Esophagus muscularis mucosa (tissue), 4 donors: ENCODE data around the gene BICRA. TPM values are rescaled to one million over a fixed set of nuclear protein-coding genes. Genes with fewer than 3 reads are reported as not detected.

Experiments
- DNase-seq: peaks from one replicate; pipeline ENCODE4 v3.0.0-alpha.2; 2017; ENCODE audit errors: extremely low spot score
- H3K27ac ChIP-seq, 4 donors: fragments of 200-600 bp; sonication (generic); replicated peaks in 1 of 4; 1 replicate in 3 of 4; 2 replicates in 1 of 4; pipeline ENCODE4 v1.5.1; 2016 to 2019; ENCODE audit warnings: mild to moderate bottlenecking in 1 of 4
- H3K27me3 ChIP-seq, 4 donors: fragments of 200-600 bp; sonication (generic); one replicate each; pipeline versions ENCODE4 v1.5.1 to v1.6.0; 2016 to 2019
- H3K36me3 ChIP-seq, 4 donors: fragments of 200-600 bp; sonication (generic); one replicate each; pipeline ENCODE4 v1.5.1; 2016 to 2019
- H3K4me1 ChIP-seq, 4 donors: fragments of 200-600 bp; sonication (generic); one replicate each; pipeline ENCODE4 v1.5.1; 2016 to 2019
- H3K4me3 ChIP-seq, 4 donors: fragments of 200-600 bp; sonication (generic); 1 replicate in 2 of 4; 2 replicates in 2 of 4; pipeline ENCODE4 v1.5.1; 2016 to 2019; ENCODE audit warnings: mild to moderate bottlenecking in 4 of 4, moderate library complexity in 1 of 4
- H3K9me3 ChIP-seq, 4 donors: fragments of 200-600 bp; sonication (generic); 1 replicate in 3 of 4; 2 replicates in 1 of 4; pipeline ENCODE4 v1.5.1; 2016 to 2019
- EP300 ChIP-seq: sonication (generic); formaldehyde crosslinking; IDR thresholded peaks from one replicate; pipeline ENCODE4 v1.6.1; 2017; ENCODE audit warnings: antibody characterized with exemption
- POLR2A ChIP-seq: fragments of 450-650 bp; IDR thresholded peaks from one replicate; pipeline ENCODE4 v1.6.1; 2017; ENCODE audit warnings: antibody characterized with exemption, moderate library complexity, mild to moderate bottlenecking, low read depth
- POLR2AphosphoS5 ChIP-seq, 2 donors: sonication (generic); formaldehyde crosslinking; IDR thresholded peaks; one replicate each; pipeline ENCODE4 v1.6.1; 2017; ENCODE audit warnings: antibody characterized with exemption in 2 of 2
- WGBS: methylation state at CpG from one replicate; pipeline ENCODE4 v1.1.5; 2018; 5-methylcytosine and 5-hydroxymethylcytosine counted together
- intact Hi-C: fragments of 100-400 bp; cut with DNase I; formaldehyde crosslinking; loops from one replicate; pipeline ENCODE4 v1.15.1; 2023
- total RNA-seq, 4 donors: library from RNA; depleted of rRNA; stranded (reverse); fragments of >200 nt; gene quantifications; one replicate each; pipeline versions ENCODE4 v1.1.0 to v1.2.1, GENCODE V29; 2016
- TF ChIP-seq, protein P1 (sequence below), 3 experiments: fragments of 200-600 bp in 2 of 3; fragments of 450-650 bp in 1 of 3; sonication (generic) in 2 of 3; IDR thresholded peaks; one replicate each; pipeline ENCODE4 v1.5.1; 2017 to 2019; ENCODE audit warnings: antibody characterized with exemption in 3 of 3, mild to moderate bottlenecking in 2 of 3, moderate library complexity in 1 of 3

BICRA gene
- total RNA-seq, 4 donors from 2014 or later = 10.9 to 15.0 (median 13.8) TPM

DNA sequence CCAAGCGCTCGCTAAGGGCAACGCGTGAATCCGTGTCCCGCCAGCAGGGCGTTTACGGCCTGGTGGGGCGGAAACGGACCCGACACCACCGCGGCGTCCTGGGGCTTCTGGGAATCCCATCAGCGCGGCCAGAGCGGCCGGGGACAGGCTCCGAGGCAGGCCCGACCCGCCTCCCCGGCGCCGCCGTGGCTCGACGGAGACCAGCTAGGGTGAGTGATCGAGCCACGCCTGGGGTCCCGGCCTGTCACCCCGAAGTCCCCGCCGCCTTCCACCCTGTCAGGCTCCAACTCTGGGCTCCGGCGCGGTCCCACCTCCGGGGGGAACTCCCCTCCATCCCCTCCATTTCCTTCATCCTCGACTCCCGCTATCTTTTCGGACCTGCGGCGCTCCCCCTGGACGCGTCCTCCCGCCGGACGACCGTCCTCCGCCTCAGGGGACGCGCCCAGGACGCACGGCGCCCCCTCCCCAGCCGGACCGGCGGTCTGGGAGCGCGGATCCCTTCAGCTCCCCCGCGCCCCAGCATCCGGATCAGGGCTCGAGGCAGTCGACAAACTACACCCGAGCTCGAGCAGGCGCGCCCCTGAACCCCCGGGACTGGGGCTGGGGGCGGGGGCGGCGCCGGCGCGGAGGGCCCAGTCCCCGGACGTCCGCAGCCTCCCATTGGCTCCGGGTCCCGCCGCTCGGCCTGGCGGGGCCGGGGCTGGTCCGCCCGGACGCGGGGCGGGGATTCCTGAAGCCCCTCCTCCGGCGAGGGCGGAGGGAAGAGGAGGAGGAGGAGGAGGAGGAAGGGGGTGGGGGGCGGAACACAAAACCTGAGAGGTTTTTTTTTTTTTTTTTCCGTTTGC is 638 bp upstream of the BICRA start:
- H3K27ac ChIP-seq = peak overlapping the region; percentile 97 to 100 (median 99)
- TF ChIP-seq, protein P1, sequence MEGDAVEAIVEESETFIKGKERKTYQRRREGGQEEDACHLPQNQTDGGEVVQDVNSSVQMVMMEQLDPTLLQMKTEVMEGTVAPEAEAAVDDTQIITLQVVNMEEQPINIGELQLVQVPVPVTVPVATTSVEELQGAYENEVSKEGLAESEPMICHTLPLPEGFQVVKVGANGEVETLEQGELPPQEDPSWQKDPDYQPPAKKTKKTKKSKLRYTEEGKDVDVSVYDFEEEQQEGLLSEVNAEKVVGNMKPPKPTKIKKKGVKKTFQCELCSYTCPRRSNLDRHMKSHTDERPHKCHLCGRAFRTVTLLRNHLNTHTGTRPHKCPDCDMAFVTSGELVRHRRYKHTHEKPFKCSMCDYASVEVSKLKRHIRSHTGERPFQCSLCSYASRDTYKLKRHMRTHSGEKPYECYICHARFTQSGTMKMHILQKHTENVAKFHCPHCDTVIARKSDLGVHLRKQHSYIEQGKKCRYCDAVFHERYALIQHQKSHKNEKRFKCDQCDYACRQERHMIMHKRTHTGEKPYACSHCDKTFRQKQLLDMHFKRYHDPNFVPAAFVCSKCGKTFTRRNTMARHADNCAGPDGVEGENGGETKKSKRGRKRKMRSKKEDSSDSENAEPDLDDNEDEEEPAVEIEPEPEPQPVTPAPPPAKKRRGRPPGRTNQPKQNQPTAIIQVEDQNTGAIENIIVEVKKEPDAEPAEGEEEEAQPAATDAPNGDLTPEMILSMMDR (IDR thresholded peaks at IDR 0.05) = peak; percentile 7 to 51 (median 26)
- TF ChIP-seq EP300 (no peak), POLR2AphosphoS5 (IDR thresholded peaks at IDR 0.05) (peak; percentile 84 to 90), POLR2A (peak; percentile 88)
- H3K27me3 ChIP-seq = no peaks in the 10 kb centered on the region
- no peaks in the 10 kb centered on the region for H3K36me3 ChIP-seq
- intact Hi-C loops = loop anchor here (2.0 to 5.0 kb wide), 2 partner anchors 89 to 91 kb away; partner anchors contain the start of gene NAPA
- peak overlapping the region; percentile 83 to 100 (median 92) for H3K4me3 ChIP-seq
- H3K4me1 ChIP-seq = peaks cover 35 to 49% (median 44%) of the 10 kb centered on the region in 4 donors
- DNase-seq = peak; percentile 96
- under 1% methylated on average over 18 of the region's 94 CpGs for whole genome bisulfite sequencing
- H3K9me3 ChIP-seq = no peaks in the 10 kb centered on the region

DNA sequence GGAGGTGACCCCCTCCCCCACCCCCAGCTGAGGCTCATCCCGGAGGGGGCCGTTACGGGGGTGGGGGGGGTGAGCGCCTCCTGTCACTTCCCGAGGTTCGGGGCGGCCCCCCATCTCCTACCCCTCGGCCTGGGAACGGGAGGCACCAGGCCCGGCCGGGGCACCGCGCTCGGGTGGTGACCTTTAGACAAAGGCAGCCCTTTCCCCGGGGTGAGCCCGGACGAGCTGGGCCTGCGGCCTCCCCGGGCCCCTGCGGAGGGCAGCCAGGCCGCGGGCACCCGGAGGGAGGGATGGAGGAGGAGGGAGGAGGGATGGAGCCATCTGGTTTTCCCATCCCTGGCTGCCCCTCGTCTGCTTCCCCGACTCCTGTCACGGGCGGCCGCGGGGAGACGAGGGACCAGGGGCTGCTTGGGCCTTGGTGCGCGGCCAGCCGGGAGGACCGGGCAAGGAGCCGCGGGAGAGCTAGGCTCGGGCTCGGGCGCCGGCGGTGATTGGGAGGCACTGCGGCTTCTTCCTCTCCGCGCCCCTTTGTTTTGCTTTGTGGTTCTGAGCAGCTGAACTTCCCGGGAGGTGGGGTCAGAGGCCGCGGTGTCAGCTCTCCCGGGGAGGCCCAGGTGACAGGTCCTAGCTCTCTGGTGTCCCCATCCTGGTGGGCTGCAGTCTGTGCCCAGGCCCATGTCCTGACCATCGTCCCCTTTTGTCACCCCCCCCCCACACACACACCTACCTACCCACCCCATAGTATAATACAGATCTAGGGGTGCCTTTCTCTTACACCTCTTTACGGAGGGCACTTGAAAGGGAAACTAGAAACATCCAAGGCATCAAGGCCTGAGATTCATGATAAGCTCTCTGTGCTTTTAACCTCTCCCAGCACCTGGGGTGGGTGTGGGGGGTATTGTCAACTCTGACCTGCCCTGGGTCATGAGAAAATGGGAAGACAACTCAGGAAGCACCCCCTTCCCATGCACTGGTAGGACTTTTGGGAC is 1.3 kb downstream of the BICRA start:
- no peaks in the 10 kb centered on the region for H3K9me3 ChIP-seq
- H3K27me3 ChIP-seq = no peaks in the 10 kb centered on the region
- intact Hi-C loops = loop anchor here (2.0 to 5.0 kb wide), 3 partner anchors 57 to 93 kb away; partner anchors contain the start of gene NAPA
- DNase-seq = no peak
- WGBS = 0% methylated on average over 10 of the region's 50 CpGs
- H3K4me1 ChIP-seq = peaks cover 38 to 66% (median 57%) of the 10 kb centered on the region in 4 donors
- TF ChIP-seq POLR2AphosphoS5 (IDR thresholded peaks at IDR 0.05) (peak; percentile 7 to 40), POLR2A (peak; percentile 18), EP300 (no peak)
- TF ChIP-seq, protein P1 (IDR thresholded peaks at IDR 0.05) = peak in 1 of 3 experiments; percentile 6
- peaks cover 0 to 6% (median 0%) of the 10 kb centered on the region in 4 donors for H3K36me3 ChIP-seq
- peak overlapping the region; percentile 97 to 100 (median 99) for H3K27ac ChIP-seq
- H3K4me3 ChIP-seq = peak overlapping the region; percentile 83 to 100 (median 92)

DNA sequence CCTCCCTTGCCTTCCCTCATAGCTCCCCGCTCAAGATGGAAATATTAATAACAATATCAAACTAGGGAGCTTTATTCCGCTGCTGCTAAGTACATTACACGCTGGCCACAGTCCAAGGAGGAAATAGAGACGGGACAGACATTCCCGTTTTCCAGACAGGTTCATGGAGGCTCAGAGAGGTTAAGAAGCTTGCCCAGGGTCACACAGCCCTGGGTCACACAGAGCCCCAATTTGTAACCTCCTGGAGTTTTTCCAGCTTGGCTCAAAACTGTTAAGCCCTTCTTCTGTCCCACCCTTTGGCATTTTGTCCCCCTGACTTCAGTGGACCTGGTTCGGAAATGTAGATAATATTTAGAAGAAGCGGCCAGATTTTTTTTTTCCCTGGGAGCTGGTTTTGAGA is 2.0 kb downstream of the BICRA start:
- no peak for DNase-seq
- Histone ChIP-seq H3K36me3 (peaks cover 0 to 7% (median 0%) of the 10 kb centered on the region in 4 donors), H3K27me3 (no peaks in the 10 kb centered on the region), H3K4me3 (peak overlapping the region; percentile 83 to 100 (median 92)), H3K4me1 (peaks cover 38 to 73% (median 64%) of the 10 kb centered on the region in 4 donors), H3K27ac (peak overlapping the region; percentile 97 to 100 (median 99)), H3K9me3 (no peaks in the 10 kb centered on the region)
- WGBS = 35% methylated on average over 7 of the region's 7 CpGs
- intact Hi-C loops = loop anchor here (5.0 kb wide), 1 partner anchor 56 kb away; no protein-coding TSS in a partner anchor
- TF ChIP-seq, protein P1 (IDR thresholded peaks at IDR 0.05) = no peak
- TF ChIP-seq POLR2A (no peak), POLR2AphosphoS5 (IDR thresholded peaks at IDR 0.05) (no peak)

DNA sequence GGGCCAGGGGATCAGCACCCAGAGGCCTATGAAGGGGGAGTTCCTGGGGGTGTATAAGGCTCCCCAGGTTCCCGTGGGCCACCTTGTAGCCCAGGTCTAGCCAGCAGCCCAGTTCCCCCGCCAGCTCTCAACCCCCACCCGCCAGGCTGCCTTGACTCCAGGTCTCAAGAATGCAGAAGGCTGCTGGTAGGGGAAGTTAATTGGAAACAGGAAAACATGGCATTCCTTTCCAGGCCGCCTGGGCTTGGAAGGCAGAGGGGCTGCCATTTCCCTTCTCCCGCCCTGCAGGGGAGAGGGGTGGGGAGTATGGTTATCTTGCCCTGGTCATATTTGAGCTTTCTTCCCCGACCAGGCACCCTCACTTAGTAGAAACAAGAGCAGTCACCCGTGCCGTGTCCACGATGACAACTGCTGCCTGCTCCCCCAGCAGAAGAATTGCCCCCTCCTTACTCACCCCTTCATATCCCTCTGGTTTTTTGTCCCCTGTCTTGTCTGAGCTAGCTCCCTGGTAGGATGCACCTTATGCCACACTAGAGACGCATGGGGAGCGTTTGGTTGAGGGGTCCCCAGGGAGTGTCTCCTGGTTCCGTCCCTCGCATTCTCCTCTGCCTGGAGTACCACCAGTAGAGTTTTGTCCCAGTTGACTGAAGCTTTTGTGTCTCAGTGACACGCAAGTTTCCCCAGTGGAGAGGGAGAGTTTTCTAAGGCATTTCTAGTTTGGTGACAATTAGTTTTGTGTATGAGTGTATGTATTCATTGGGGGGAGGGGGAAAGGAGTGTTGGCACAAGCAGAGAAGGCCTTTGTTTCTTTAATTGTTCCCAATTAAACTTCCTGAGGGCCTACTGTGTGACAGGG is 4.5 kb downstream of the BICRA start:
- Histone ChIP-seq H3K9me3 (no peaks in the 10 kb centered on the region), H3K27me3 (no peaks in the 10 kb centered on the region), H3K27ac (peak overlapping the region; percentile 79 to 99 (median 98)), H3K36me3 (peaks cover 0 to 7% (median 0%) of the 10 kb centered on the region in 4 donors), H3K4me1 (peaks cover 37 to 74% (median 71%) of the 10 kb centered on the region in 4 donors), H3K4me3 (peak overlapping the region in 1 of 4 donors; percentile 9)
- intact Hi-C loops = loop anchor here (5.0 kb wide), 1 partner anchor 54 kb away; no protein-coding TSS in a partner anchor
- no peak for DNase-seq
- TF ChIP-seq POLR2A (no peak), EP300 (no peak), POLR2AphosphoS5 (IDR thresholded peaks at IDR 0.05) (no peak)
- TF ChIP-seq, protein P1 (IDR thresholded peaks at IDR 0.05) = no peak
- 46% methylated on average over 14 of the region's 14 CpGs for WGBS
